Measurements from ENCODE around the gene PAX5. TPM values are rescaled to one million over a fixed set of nuclear protein-coding genes. Genes with fewer than 3 reads are reported as not detected.

The PAX5 gene
- total RNA-seq, 4 donors from 2014 or later: under 0.01 to 0.29 TPM; not detected in 2

- intact Hi-C loops (cut with DNase I): no loop called here
- no peak for DNase-seq
- Histone ChIP-seq H3K9me3 (no peaks in the 10 kb centered on the region), H3K4me3 (no peak overlapping the region), H3K36me3 (no peaks in the 10 kb centered on the region), H3K27me3 (peaks cover 0 to 60% (median 0%) of the 10 kb centered on the region in 4 donors), H3K27ac (no peak overlapping the region), H3K4me1 (no peaks in the 10 kb centered on the region)
- 54 to 64% methylated on average over 9 of the region's 11 CpGs for WGBS, 2 donors
- TF ChIP-seq, protein P1, sequence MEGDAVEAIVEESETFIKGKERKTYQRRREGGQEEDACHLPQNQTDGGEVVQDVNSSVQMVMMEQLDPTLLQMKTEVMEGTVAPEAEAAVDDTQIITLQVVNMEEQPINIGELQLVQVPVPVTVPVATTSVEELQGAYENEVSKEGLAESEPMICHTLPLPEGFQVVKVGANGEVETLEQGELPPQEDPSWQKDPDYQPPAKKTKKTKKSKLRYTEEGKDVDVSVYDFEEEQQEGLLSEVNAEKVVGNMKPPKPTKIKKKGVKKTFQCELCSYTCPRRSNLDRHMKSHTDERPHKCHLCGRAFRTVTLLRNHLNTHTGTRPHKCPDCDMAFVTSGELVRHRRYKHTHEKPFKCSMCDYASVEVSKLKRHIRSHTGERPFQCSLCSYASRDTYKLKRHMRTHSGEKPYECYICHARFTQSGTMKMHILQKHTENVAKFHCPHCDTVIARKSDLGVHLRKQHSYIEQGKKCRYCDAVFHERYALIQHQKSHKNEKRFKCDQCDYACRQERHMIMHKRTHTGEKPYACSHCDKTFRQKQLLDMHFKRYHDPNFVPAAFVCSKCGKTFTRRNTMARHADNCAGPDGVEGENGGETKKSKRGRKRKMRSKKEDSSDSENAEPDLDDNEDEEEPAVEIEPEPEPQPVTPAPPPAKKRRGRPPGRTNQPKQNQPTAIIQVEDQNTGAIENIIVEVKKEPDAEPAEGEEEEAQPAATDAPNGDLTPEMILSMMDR (IDR thresholded peaks at IDR 0.05): no peak
Measured at GRCh38 chr9:36868586-36869282, 165.3 kb downstream of the PAX5 start.

DNA sequence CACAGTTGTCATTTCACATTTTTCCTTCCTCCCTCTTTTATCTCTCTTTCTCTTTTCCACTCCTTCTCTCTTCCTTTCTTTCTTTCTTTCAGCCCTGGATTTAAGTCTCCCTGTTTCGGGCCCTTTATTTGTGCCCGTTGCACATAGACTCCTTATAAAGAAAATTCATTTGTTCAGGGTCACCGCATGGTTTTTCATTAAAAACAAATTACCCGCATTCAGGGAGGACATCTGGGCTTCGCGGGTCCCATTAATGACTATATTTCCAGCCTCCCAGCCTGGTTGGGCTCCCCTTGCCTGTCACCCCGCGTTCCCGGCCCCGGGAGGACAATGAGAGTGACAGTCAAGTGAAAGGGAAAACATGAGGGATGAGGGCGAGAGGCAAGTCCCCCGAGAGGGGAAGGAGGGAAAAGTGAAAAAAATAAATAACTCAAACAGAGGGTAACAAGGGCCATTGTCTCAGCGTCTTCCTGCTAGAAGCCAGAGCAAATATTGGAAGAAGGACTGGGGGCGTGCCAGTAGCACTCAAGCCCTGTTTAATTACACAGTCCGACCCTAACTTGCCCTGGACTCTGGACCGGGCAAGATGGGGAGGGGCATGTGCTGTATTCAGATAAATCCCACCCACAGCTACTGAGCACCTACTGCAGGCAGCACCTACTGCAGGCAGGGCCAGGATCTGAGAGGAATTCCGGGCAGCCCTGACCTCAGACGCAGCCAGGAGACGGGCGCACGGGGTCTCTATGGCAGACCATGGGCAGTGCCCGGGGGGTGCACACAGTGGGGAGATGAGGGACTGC lies 166.2 kb downstream of the PAX5 start:
- H3K4me3 ChIP-seq: no peak overlapping the region
- WGBS, 2 donors: 33 to 63% methylated on average over 18 to 21 of the region's 22 CpGs

DNA sequence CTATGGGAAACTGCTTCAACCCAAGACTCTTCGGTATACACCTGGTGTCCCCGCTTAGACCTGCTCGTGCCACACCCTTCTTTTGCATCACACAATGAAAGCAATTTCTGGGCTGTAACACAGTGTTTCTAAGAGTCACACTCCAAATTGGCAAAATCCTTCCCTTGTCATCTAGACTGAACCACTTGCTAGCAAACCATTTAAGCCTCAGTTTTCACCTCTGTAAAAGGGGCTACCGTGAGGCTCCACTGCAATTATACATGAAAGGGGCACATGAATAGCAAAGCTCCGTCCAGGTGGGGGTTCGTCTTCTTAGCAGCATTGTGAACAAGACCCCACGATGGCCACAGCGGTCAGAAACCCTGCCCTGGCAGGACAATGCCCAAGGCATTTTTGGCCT lies 166.8 kb downstream of the PAX5 start:
- no peaks in the 10 kb centered on the region for H3K36me3 ChIP-seq
- TF ChIP-seq, protein P1 (IDR thresholded peaks at IDR 0.05): no peak
- TF ChIP-seq POLR2A (IDR thresholded peaks at IDR 0.05): no peak
- H3K27ac ChIP-seq: no peak overlapping the region
- no peaks in the 10 kb centered on the region for H3K9me3 ChIP-seq
- DNase-seq: no peak
- intact Hi-C loops (cut with DNase I): no loop called here
- no peak overlapping the region for H3K4me3 ChIP-seq
- H3K27me3 ChIP-seq: peaks cover 0 to 65% (median 0%) of the 10 kb centered on the region in 4 donors
- WGBS, 2 donors: 70 to 78% methylated on average over 8 of the region's 8 CpGs
- no peaks in the 10 kb centered on the region for H3K4me1 ChIP-seq

More for the DNA sequence above, 166.2 kb downstream of the PAX5 start:
- H3K27me3 ChIP-seq: peaks cover 0 to 64% (median 0%) of the 10 kb centered on the region in 4 donors
- no peaks in the 10 kb centered on the region for H3K9me3 ChIP-seq
- no peak overlapping the region for H3K27ac ChIP-seq
- TF ChIP-seq POLR2A (IDR thresholded peaks at IDR 0.05): no peak
- TF ChIP-seq, protein P1 (IDR thresholded peaks at IDR 0.05): no peak
- intact Hi-C loops (cut with DNase I): no loop called here
- no peaks in the 10 kb centered on the region for H3K4me1 ChIP-seq
- DNase-seq: no peak
- no peaks in the 10 kb centered on the region for H3K36me3 ChIP-seq

- peaks cover 0 to 69% (median 0%) of the 10 kb centered on the region in 4 donors for H3K27me3 ChIP-seq
- no peaks in the 10 kb centered on the region for H3K4me1 ChIP-seq
- no peak overlapping the region for H3K4me3 ChIP-seq
- intact Hi-C loops (cut with DNase I): no loop called here
- 76 to 77% methylated on average over 4 to 5 of the region's 7 CpGs for WGBS, 2 donors
- H3K9me3 ChIP-seq: no peaks in the 10 kb centered on the region
- no peaks in the 10 kb centered on the region for H3K36me3 ChIP-seq
- DNase-seq: no peak
- no peak overlapping the region for H3K27ac ChIP-seq
- TF ChIP-seq, protein P1 (IDR thresholded peaks at IDR 0.05): no peak
- no peak for TF ChIP-seq POLR2A (IDR thresholded peaks at IDR 0.05)
Measured at GRCh38 chr9:36866840-36867239, 167.2 kb downstream of the PAX5 start.

All from esophagus squamous epithelium (tissue), 5 donors.